Measurements from ENCODE around the gene CPM.
"Not testable (repeated sequence)": the region's sequence is repeated elsewhere in the genome, so short reads cannot be mapped to it uniquely, and the experiment has no call there.

CPM gene

GRCh38 chr12:68823696-68824095 lies 109.3 kb downstream of the CPM start:
- DNase-seq = no peak

- no peak for DNase-seq
Measured at GRCh38 chr12:68821357-68822188, 111.4 kb downstream of the CPM start.

DNA sequence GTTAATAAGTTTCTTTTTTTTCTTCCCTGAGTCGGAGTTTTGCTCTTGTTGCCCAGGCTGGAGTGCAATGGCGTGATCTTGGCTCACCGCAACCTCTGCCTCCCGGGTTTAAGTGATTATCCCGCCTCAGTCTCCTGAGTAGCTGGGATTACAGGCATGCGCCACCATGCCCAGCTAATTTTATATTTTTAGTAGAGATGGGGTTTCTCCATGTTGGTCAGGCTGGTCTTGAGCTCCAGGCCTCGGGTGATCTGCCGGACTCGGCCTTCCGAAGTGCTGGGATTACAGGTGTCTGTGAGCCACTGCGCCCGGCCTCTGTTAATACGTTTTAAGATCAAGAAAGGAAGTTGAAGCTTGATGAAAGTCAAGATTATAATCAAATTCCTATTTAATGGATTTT lies 113.5 kb downstream of the CPM start:
- DNase-seq = not testable (repeated sequence)

GRCh38 chr12:68815928-68816800 lies 116.8 kb downstream of the CPM start:
- no peak for DNase-seq

DNA sequence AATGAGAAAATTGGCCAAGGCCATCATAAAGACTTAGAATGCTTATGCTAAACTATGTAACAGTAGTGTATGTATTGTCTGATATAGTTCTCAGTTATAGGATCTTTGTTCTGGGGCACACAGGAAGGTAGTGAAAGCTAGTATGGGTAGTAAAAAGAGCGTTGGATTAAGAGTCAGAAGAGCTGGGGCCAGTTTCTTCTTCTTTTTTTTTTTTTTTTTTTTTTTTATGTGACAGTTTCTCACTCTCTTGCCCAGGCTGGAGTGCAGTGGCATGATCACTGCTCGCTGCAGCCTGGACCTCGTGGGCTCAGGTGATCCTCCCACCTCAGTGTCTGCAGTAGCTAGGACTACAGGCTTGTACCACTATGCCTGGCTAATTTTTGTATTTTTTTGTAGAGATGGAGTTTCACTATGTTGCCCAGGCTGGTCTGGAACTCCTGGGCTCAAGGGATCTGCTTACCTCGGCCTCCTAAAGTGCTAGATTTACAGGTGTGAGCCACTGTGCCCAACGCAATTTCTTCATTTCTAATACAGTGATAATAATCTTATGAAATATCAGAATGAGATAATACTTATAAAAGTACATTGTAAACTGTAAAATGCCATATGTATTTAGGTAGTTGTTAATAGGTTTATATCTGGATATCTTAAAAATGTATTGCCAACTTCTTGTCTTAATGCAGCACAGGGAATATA lies 117.6 kb downstream of the CPM start:
- DNase-seq = no peak

GRCh38 chr12:68814490-68815231 lies 118.3 kb downstream of the CPM start:
- DNase-seq = no peak

- no peak for DNase-seq
Measured at GRCh38 chr12:68813242-68813593, 119.8 kb downstream of the CPM start.

DNA sequence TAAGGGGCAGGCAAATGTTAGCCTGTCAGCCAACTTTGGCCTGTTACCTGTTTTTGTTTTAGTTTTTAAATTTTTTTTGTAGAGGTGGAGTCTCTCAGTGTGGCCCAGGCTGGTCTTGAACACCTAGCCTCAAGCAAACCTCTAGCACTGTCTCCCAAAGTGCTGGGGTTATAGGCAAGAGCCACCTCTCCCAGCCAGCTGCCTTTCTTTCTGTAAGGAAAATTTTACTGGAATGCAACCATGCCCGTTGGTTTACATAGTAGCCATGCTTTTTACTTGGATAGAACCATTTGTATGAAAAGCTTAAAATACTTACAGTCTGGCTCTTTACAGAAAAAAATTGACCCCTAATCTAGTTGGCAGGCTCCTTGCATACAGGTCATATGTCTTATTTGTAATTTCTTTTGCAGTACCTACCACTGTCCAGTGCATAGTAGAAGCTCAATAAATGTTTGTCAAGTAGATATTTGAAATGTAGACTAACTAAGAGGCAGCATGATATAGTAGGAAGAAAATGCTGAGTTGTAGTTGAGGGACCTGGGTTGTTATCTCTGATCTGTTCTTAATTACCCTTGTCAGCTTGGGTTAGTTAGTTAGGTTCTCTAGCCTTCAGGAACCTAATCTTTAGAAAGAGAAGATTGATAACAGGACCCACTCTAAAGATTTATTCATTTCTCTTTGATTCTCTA lies 120.3 kb downstream of the CPM start:
- no peak for DNase-seq

DNA sequence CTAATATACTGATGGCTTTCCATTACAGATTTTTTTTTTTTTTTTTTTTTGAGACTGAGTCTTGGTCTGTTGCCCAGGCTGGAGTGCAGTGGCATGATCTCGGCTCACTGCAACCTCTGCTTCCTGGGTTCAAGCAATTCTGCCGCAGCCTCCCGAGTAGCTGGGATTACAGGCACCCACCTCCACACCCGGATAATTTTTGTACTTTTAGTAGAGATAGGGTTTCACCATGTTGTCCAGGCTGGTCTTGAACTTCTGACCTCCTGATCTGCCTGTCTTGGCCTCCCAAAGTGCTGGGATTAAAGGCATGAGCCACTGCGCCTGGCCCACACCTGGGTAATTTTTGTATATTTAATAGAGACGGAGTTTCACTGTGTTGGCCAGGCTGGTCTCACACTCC lies 121.4 kb downstream of the CPM start:
- not testable (repeated sequence) for DNase-seq

GRCh38 chr12:68810027-68810389 lies 123.0 kb downstream of the CPM start:
- DNase-seq = not testable (repeated sequence)

DNA sequence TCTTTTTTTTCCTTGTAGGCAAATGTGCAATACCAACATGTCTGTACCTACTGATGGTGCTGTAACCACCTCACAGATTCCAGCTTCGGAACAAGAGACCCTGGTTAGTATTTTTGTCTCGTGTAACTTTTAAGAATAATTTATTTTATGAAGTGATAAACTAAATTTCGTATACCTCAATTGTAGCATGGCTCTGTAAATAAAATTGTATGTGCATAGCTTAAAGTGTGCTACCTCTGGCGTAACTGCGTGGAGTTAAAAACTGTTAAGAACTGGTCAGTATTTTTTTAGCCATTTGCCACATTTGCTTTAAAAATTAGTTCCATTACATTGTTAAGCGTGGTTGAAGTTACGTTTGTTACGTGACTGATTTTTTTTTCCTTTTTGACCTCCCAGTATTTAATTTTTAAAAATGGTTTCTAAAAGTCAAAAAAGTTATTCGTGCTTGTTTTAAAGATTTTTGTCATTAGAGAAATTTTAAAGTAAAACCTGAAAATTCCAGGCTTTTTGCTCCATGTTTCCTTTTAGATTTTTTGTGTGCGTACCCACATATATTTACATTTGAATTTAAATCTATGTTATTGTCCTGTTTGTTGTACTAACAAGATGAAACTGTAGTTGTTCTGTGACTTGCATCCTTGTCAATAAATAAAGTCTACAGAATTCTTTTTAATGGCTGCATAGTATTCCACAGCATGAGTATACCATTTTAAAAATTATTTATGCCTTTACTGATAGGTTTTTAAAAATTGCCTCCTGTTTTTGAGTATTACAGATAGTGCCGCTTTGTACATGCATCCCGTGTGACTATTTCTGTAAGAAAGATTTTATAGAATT lies 123.6 kb downstream of the CPM start:
- DNase-seq = no peak

DNA sequence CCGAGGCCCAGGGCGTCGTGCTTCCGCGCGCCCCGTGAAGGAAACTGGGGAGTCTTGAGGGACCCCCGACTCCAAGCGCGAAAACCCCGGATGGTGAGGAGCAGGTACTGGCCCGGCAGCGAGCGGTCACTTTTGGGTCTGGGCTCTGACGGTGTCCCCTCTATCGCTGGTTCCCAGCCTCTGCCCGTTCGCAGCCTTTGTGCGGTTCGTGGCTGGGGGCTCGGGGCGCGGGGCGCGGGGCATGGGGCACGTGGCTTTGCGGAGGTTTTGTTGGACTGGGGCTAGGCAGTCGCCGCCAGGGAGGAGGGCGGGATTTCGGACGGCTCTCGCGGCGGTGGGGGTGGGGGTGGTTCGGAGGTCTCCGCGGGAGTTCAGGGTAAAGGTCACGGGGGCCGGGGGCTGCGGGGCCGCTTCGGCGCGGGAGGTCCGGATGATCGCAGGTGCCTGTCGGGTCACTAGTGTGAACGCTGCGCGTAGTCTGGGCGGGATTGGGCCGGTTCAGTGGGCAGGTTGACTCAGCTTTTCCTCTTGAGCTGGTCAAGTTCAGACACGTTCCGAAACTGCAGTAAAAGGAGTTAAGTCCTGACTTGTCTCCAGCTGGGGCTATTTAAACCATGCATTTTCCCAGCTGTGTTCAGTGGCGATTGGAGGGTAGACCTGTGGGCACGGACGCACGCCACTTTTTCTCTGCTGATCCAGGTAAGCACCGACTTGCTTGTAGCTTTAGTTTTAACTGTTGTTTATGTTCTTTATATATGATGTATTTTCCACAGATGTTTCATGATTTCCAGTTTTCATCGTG lies 124.4 kb downstream of the CPM start:
- DNase-seq = peak; percentile 79

DNA sequence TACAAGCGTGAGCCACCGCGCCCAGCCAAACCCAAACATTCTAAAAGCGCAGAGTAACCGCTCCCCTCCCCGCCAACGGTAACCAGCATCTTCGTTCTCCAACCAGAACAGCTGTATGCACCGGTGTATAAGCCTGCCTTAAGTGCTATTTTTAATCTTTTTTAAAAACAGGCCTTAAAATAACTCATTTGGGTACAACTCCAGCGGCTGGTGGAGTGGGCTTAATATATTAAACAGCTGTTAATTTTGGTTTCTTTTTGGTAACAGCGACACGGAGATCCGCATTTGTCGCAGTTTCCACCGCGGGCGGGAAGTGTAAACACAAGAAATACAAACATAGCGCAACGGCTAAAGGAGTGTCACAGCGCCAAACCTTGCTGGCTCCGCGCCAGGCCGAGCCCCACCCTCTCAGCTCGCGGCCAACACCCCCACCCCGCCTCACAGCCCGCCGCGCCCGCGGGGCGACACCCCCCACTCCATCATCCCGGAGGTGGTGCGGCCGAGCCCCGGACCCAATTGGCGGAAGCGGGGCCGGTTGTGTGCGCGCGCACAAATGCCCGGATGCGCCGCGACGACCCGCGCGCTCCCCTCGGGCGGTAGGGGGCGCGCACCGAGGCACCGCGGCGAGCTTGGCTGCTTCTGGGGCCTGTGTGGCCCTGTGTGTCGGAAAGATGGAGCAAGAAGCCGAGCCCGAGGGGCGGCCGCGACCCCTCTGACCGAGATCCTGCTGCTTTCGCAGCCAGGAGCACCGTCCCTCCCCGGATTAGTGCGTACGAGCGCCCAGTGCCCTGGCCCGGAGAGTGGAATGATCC lies 125.2 kb downstream of the CPM start, which contains the start of gene MDM2:
Gene MDM2, plus strand, starts transcription at position 602 of the 812 bp plus-strand sequence. CDS start 301 bp downstream, outside the sequence.
- peak; percentile 69 for DNase-seq

GRCh38 chr12:68807274-68807575 lies 125.7 kb downstream of the CPM start:
- not testable (repeated sequence) for DNase-seq

DNA sequence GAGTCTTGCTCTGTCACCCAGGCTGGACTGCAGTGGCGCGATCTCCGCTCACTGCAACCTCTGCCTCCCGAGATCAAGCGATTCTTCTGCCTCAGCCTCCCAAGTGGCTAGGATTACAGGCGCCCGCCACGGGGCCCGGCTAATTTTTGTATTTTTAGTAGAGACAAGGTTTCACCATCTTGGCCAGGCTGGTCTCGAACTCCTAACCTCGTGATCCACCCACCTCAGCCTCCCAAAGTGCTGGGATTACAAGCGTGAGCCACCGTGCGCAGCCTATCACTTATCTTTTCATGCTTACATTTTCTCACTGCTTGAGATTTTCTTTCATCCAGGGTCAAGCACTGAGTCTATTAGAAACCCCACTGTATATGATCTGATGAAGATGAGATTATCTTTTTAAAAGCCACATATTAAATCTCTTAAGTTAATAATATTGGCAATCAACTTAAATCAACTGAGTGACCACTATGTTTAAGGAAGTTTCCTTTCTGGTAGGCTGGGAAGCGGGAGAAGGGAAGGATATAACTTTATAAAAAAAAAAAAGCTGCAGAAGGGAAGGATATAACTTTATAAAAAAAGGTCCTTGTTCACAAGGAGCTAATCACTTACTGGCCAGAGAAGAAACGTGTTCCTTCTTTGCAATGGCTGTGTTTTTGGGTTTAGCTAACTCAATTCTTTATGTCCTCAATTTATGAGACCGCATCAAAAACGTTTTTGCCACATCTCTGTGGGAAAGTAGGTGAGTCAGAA lies 126.3 kb downstream of the CPM start:
- DNase-seq = no peak

- DNase-seq = no peak
Measured at GRCh38 chr12:68805592-68806120, 127.3 kb downstream of the CPM start.

- no peak for DNase-seq
Measured at GRCh38 chr12:68804657-68805591, 128.0 kb downstream of the CPM start.

All from NCI-H187 treated with DMSO at 0.1 percent for 48 hours (cell line).